Measurements from ENCODE around the gene GGN. TPM values are rescaled to one million over a fixed set of nuclear protein-coding genes. Genes with fewer than 3 reads are reported as not detected.
A peak's percentile ranks its signal among the peaks of the same experiment; 100 is the strongest.

Gene GGN
- total RNA-seq, 4 donors from 2014 or later = 2.5 to 10.1 (median 6.2) TPM

DNA sequence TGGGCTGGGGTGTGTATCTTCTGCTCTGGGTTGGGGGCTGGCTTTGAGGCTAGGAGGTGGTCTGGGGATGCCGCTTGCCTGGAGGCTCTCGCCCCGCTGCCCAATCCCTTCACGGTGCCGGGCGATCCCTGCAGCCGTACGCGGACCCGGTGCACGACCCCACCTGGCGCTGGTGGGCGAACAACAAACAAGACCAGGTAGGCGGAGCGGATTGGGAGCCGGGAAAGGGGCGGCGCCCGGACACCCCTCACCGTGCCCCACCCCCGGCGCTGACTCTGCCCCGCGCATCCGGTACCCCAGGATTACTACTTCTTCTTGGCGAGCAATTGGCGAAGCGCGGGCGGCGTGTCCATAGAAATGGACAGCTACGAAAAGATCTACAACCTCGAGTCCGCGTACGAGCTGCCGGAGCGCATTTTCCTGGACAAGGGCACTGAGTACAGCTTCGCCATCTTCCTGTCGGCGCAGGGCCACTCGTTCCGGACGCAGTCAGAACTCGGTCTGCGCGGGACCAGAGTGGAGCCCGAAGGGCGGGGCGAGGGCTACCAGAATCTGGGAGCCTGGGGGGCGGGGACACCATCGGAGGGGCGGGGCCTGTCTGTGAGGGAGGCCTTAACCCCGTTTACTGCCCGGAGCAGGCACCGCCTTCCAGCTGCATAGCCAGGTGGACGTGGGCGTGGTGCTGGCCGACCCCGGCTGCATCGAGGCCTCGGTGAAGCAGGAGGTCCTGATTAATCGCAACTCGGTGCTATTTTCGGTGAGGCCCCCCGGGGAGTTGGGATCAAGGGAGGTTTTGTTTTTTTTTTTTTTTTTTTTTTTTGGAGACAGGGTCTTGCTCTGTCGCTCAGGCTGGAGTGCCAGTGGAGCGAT, 25.5 kb downstream of the GGN start:
- H3K27me3 ChIP-seq = peaks cover 0 to 3% of the 10 kb centered on the region in 2 donors
- H3K4me3 ChIP-seq = peak overlapping the region; percentile 32 to 65 (median 63)
- no peak for TF ChIP-seq POLR2A (IDR thresholded peaks at IDR 0.05)
- TF ChIP-seq, protein P1, sequence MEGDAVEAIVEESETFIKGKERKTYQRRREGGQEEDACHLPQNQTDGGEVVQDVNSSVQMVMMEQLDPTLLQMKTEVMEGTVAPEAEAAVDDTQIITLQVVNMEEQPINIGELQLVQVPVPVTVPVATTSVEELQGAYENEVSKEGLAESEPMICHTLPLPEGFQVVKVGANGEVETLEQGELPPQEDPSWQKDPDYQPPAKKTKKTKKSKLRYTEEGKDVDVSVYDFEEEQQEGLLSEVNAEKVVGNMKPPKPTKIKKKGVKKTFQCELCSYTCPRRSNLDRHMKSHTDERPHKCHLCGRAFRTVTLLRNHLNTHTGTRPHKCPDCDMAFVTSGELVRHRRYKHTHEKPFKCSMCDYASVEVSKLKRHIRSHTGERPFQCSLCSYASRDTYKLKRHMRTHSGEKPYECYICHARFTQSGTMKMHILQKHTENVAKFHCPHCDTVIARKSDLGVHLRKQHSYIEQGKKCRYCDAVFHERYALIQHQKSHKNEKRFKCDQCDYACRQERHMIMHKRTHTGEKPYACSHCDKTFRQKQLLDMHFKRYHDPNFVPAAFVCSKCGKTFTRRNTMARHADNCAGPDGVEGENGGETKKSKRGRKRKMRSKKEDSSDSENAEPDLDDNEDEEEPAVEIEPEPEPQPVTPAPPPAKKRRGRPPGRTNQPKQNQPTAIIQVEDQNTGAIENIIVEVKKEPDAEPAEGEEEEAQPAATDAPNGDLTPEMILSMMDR (IDR thresholded peaks at IDR 0.05) = no peak
- H3K9me3 ChIP-seq = no peaks in the 10 kb centered on the region
- peaks cover 0 to 19% (median 4%) of the 10 kb centered on the region in 4 donors for H3K4me1 ChIP-seq
- H3K27ac ChIP-seq = peak overlapping the region in 3 of 4 donors; percentile 22 to 62 (median 58)
- no peaks in the 10 kb centered on the region for H3K36me3 ChIP-seq
- peak; percentile 77 to 94 (median 86) for DNase-seq

DNA sequence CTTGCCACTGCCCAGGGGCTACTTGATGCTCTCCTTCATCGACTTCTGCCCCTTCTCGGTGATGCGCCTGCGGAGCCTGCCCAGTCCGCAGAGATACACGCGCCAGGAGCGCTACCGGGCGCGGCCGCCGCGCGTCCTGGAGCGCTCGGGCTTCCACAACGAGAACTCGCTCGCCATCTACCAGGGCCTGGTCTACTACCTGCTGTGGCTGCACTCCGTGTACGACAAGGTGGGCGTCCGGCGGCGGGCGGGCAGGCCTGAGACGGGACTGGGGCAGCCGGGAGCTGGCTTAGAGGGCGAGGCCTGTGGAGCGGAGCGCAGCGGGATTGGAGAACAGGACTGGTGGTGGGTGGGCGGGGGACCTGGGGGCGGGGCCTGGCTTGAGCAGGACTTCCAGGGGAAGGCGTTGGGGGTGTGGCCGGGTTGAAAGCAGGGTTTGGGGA, 26.2 kb downstream of the GGN start:
- DNase-seq = peak; percentile 72 to 88 (median 83)
- Histone ChIP-seq H3K27ac (peak overlapping the region in 2 of 4 donors; percentile 58 to 62), H3K4me1 (peaks cover 0 to 19% (median 4%) of the 10 kb centered on the region in 4 donors), H3K9me3 (no peaks in the 10 kb centered on the region), H3K27me3 (peaks cover 0 to 3% of the 10 kb centered on the region in 2 donors), H3K4me3 (peak overlapping the region; percentile 32 to 65 (median 63)), H3K36me3 (no peaks in the 10 kb centered on the region)
- TF ChIP-seq POLR2A (IDR thresholded peaks at IDR 0.05) = no peak
- TF ChIP-seq, protein P1 (IDR thresholded peaks at IDR 0.05) = peak in 5 of 6 experiments; percentile 8 to 53 (median 42)

DNA sequence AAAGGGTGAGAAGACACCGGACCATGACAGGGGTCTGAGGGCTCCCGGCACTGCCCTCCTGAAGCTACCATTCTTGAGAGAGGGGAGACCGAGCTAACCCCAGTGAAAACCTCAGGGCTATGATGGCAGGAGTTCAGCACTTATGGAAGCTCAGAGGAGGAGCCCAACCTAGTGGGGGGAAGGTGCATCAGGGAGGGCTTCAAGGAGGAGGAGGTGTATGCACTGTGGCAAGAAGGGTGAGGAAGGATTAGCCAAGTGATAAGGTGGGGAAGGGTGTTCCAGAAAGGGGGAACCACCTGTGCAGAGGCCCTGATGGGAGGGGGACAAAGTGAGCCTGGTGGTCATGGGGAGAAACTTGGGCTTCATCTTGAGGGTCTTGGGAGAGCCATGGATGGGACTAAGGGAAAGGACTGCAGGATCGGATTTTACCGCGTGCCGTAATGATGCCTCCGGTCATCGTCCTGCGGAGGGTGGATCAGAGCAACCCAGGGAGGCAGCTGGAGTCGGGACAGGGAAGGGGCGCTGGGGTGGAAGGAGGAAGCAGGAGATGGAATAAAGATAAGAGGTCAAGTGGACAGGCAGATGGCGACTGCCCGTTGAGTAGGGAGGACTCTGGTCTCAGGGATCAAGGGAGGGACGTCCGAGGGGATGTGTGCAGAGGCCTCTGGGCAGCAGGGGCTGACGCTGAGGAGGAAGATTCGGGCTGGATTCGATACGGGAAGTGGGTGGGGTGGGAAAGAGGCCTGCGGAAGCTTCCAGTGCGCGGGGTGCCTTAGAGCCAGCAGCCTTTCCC, 26.8 kb downstream of the GGN start:
- Histone ChIP-seq H3K27ac (peak overlapping the region in 1 of 4 donors; percentile 58), H3K27me3 (peaks cover 0 to 3% of the 10 kb centered on the region in 2 donors), H3K4me1 (peaks cover 0 to 19% (median 4%) of the 10 kb centered on the region in 4 donors), H3K36me3 (no peaks in the 10 kb centered on the region), H3K9me3 (no peaks in the 10 kb centered on the region), H3K4me3 (peak overlapping the region; percentile 32 to 65 (median 63))
- TF ChIP-seq POLR2A (IDR thresholded peaks at IDR 0.05) = no peak
- TF ChIP-seq, protein P1 (IDR thresholded peaks at IDR 0.05) = no peak
- DNase-seq = no peak

DNA sequence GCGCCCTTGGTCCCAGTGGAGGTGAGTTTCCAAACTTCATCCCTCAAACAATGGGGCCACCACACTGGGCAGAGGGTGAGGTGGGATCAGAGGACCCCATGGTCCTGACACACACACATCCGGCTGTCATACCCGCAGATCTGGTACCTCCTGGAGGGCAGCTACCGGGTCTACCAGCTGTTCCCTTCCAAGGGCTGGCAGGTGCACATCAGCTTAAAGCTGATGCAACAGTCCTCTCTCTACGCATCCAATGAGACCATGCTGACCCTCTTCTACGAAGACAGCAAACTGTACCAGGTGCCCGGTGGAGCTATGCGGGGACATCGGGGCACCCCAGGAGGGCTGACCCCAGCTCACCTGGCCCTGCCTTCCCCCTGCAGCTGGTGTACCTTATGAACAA, 27.5 kb downstream of the GGN start:
- Histone ChIP-seq H3K27me3 (no peaks in the 10 kb centered on the region), H3K27ac (no peak overlapping the region), H3K4me1 (peaks cover 0 to 19% (median 4%) of the 10 kb centered on the region in 4 donors), H3K36me3 (no peaks in the 10 kb centered on the region), H3K4me3 (no peak overlapping the region), H3K9me3 (no peaks in the 10 kb centered on the region)
- no peak for DNase-seq
- TF ChIP-seq, protein P1 (IDR thresholded peaks at IDR 0.05) = no peak
- no peak for TF ChIP-seq POLR2A (IDR thresholded peaks at IDR 0.05)

DNA sequence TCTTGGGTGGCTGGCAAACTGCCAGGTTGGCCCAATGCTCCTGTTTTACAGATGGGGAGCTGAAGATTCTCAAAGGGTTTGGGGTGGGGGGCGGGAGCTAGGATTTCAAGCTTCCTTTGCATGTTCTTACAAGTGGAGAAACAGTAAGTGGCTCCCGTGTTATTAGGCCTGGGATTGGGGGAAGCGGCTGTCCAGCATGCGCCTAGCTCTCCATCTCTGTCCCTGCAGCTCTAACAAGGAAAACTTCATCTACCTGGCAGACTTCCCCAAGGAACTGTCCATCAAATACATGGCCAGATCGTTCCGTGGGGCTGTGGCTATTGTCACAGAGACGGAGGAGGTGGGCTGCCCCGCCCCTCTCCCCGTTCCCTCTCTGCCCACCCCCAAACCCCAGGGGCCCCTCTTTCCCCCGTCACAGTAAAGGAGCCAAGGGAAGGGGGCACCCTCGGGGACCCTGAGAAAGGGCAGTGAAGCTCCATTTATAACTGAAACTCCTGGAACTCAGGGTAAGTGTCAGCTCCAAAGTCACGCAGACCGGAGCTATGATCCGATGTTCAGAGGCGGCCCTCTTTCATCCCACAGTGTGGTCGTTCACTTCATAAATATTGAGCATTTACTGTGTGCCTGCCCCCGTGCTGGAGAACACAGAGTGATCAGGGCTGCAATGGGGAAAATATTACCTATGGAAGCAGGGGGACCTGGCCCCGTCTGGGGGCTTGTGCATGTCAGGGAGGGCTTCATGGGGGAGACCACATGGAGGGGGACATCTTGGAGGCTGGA, 28.4 kb downstream of the GGN start:
- no peaks in the 10 kb centered on the region for H3K27me3 ChIP-seq
- DNase-seq = no peak
- no peak for TF ChIP-seq POLR2A (IDR thresholded peaks at IDR 0.05)
- TF ChIP-seq, protein P1 (IDR thresholded peaks at IDR 0.05) = no peak

More for the DNA sequence above, 28.4 kb downstream of the GGN start:
- Histone ChIP-seq H3K4me1 (peaks cover 0 to 19% (median 4%) of the 10 kb centered on the region in 4 donors), H3K36me3 (no peaks in the 10 kb centered on the region), H3K27ac (no peak overlapping the region), H3K4me3 (no peak overlapping the region), H3K9me3 (no peaks in the 10 kb centered on the region)

All from Peyer's patch (tissue), 4 donors.